LoVo (cell line): ENCODE measurements around the gene PRSS57.

ENCODE experiments used
- DNase-seq: peaks from one replicate; pipeline ENCODE4 v3.0.0-alpha.2; 2016; ENCODE audit warnings: low spot score

The PRSS57 gene

DNA sequence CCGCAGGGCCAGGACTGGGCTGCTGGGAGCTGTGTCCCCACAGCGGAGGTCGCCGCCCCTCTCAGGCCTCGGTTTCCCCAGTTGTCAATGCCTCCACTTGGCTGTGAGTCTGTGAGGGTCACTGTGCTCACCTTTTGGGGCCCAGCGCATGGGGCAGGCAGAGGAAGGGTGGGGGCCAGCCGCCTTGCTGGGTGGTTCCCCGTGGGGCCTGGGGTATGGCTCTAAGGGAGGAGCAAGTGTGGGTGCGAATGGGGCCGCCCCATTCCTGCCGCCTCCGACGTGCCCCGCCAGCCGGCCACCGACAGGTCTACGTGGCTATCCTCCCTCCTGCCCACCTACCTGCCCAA lies 56.4 kb downstream of the PRSS57 start:
- DNase-seq: no peak
